ENCODE measurements around the gene CHRNB4.
"Not testable (repeated sequence)": the region's sequence is repeated elsewhere in the genome, so short reads cannot be mapped to it uniquely, and the experiment has no call there.

The CHRNB4 gene, protein sequence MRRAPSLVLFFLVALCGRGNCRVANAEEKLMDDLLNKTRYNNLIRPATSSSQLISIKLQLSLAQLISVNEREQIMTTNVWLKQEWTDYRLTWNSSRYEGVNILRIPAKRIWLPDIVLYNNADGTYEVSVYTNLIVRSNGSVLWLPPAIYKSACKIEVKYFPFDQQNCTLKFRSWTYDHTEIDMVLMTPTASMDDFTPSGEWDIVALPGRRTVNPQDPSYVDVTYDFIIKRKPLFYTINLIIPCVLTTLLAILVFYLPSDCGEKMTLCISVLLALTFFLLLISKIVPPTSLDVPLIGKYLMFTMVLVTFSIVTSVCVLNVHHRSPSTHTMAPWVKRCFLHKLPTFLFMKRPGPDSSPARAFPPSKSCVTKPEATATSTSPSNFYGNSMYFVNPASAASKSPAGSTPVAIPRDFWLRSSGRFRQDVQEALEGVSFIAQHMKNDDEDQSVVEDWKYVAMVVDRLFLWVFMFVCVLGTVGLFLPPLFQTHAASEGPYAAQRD

DNA sequence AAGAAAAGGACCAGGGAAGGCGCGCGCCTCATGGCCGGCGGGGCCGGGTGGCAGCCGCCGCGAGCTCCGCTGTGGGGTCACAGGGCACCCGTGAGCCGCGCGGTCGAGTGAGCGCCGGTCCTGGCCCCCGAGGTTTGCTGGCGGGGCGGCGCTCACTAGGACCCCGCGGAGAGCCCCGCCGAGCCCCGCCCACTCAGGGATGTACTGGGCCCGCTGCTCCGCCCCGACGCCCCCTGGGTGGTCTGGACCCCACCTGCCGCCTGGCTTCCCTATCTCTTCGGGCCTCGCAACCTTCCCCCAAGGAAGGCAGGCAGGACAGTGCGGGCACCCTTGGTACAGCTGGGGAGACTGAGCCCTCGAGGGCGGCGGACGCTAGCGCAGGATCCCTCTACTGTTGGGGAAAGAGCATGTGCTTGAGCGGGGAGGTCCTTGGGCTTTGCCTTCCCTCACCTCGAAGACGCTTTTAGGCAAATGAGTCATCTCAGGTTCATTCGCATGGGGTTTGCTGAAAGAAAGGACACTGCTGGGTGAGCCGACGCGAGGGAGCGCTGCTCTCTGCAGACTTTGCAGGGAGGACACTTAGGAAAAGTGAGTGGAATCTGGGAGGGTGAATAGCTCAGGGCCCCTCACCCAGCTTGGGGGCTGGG lies at the start of gene CHRNB4:
CHRNB4 (minus strand) TSS at position 109 of the 647 bp plus-strand sequence; CDS start at position 32, 77 bp downstream.
- no peak for DNase-seq (ENCODE audit: low read depth)

DNA sequence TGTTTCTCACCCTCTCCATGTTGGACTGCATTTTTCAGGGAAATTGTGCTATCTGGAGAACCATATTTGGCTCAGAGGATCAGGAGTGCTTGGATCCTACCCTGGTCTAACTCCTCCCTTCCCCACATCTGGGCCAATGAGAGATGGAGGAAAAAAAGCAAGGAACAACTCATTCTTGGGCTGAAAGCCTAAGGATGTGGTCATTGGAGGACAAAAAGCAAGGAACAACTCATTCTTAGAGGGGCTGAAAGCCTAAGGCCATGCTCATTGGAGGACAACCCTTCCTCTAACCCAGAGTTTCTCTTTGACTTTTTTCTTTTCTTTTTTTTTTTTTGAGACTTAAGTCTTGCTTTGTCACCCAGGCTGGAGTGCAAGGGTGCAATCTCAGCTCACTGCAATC lies 48.6 kb upstream of the CHRNB4 start:
- DNase-seq (ENCODE audit: low read depth), result no peak

DNA sequence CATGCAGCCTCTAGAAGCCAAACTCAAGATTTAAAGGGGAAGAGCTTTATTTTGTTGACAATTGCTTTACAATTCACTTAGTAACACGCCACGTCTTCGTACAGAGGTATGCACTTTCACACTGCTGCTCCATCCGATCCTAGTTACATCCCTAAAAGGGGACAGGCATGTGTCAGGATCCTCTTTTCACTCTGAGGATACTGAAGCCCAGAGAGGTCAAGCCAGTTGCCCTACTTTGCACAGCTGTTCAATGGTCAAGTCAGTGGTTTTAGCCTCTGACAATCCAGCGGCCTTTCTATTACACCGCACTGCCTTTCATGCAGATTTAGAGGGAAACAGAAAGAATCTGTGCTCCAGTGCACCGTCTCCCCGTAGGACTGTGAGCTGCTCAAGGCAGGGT lies 44.9 kb upstream of the CHRNB4 start:
- DNase-seq (ENCODE audit: low read depth), result no peak

DNA sequence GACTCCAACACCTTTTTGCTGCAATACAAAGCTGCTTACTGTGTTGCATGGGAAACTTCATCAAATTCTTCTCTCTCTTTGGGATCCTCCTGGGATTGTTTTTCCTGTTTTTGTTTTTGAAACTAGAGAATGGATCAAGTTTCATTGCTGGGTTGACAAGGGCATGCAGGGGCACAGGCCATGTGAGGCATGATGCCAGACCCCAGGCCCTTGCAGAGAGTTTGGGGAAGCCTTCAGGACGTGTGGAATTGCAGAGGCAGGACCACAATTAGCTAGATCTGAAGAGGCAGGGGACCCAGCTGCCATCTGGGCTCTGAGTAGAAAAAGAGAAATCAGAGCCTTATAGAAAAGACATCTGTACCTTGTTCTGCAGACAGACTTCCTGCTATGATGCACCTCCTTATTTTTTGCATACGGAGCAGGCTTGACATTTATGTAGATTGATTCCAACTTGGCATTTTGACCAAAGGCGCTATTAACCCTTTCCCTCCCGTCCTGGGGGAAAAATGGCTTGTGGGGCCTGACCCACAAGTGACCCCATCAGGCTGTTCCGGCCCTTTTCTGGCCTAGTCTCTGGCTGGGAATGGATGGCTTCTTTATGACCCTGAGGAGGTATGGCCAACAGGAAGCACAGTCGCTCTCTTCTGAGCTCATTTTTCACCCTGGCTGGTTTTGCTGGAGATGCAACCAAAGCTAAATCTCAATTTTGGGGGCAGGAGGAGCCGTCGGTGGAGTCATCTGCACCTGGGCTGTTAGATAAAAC lies 44.3 kb upstream of the CHRNB4 start:
- no peak for DNase-seq (ENCODE audit: low read depth)

DNA sequence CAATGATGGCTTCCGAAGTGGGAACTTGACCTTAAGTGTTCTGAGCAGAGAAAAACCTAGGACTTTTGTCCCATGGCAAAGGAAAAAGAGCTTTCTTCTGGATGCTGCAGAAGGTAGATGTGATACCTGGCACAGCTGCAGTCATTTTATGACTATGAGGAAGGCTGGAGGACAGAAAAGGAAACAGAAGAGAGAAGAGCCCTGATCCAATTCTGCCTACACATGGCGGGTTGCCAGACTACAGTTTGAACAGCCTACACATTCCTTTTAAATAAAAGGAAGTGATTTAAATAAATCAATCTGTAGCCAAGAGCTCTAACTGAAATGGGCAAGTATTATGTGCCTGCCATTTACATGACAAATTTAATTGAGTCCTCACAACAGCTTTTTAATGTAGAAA lies 43.6 kb upstream of the CHRNB4 start:
- no peak for DNase-seq (ENCODE audit: low read depth)

DNA sequence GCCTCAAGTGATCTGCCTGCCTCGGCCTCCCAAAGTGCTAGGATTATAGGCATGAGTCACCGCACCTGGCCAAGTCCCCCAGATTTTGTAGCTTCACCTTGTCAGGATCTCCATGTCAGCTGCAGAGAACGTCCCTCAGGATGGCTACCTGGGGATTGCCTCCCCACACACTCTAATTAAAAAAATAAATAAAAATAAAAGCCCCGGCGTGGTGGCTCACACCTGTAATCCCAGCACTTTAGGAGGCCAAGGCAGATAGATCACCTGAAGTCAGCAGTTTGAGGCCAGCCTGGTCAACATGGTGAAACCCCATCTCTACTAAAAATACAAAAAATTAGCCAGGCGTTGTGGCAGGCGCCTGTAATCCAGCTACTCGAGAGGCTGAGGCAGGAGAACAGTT lies 42.6 kb upstream of the CHRNB4 start:
- DNase-seq (ENCODE audit: low read depth), result not testable (repeated sequence)

DNA sequence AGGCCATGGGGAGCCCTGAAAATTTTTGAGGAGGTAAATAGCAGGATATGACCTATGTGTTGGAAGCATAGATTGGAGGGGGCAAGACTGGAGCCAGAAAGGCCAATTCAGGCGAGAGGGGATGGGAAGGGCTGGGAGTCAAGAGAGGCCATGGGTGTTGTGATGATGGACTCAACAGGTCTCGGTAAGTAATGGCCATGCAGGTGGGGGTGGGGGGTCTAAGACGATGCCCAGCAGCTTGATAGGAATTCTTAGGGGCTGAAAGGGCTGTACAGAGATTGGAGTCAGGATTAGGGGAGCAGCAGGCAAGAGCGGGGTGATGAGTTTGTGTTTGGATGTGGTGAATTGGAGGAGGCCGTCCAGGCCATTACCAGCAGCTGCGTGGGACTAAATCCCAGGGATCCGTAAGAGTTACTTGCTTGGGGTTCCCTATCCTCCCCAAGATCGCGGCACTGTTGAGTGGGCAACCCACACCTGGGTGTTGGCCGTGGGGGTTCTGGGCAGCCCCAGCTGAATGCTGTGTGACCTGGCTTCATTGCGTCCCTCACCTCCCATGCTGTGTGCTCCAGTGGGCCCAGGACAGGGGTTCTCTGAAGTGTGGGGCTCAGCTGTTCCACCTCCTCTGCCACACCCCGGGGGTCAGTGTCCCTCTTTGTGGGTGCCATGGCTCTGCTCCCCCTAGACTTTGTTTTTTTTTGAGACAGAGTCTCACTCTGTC lies 41.8 kb upstream of the CHRNB4 start:
- no peak for DNase-seq (ENCODE audit: low read depth)

DNA sequence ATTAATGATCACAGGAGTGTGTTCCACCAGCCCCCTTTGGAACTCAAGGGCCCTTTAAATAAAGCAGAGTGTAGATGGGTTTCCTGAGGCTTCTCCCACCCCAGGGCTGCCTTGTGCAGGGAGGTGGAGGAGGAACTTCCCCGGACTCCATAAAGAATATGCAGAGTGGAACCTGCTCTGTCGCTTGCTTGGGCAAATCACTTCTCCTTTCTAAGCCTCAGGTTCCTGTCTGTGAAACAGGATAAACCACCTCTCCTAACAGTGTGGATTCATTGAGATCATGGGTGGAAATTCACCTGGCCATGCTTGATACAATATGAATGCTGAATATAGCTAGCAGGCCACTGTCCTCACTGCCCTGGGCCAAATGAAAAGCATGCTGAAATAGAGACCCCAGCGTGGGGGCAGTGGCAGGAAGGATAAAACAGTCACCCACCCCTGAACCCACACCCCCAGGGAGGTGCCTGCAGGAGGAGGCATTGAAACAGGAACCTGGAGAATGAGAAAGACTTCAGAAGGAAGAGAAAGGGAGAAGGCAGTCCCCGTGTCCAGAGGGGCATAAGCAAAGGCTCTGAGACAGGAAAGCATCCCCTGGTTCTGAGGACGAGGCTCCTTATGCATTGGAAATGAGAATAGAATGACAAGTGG lies 41.1 kb upstream of the CHRNB4 start:
- DNase-seq (ENCODE audit: low read depth), result no peak

DNA sequence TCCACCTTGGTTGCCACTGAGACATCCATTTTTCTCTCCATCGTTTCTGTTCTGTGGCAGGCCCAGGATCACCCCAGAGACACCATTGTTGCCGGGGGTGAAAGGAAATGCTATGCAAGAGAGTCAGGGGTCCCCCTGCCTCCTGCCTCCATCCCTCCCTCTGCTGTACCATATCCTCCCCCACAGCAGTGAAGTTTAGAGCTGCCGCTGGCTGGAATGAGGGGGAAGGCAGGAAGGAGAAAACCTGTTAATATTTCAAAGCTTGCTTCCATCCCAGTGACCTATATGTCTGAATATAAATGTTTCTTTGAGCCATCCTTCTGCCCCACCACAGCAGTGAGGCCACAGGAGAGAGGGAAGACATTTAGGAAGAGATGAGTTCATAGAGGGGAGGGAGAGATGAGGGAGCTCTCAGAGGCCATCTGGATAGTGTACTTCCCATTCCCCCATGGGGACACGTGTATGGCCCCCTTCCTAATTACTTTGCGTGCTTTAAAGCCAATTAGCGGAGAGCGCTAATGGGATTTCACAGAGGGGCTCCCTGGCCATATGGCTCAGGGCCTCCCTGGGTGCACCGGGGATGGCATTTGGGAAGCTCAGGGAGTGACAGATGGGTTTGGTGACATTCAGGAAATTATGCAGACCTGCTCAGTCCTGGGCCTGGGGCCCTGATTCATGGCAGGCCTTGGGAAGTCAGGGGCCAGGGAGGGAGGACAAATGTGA lies 40.4 kb upstream of the CHRNB4 start:
- DNase-seq (ENCODE audit: low read depth), result no peak

DNA sequence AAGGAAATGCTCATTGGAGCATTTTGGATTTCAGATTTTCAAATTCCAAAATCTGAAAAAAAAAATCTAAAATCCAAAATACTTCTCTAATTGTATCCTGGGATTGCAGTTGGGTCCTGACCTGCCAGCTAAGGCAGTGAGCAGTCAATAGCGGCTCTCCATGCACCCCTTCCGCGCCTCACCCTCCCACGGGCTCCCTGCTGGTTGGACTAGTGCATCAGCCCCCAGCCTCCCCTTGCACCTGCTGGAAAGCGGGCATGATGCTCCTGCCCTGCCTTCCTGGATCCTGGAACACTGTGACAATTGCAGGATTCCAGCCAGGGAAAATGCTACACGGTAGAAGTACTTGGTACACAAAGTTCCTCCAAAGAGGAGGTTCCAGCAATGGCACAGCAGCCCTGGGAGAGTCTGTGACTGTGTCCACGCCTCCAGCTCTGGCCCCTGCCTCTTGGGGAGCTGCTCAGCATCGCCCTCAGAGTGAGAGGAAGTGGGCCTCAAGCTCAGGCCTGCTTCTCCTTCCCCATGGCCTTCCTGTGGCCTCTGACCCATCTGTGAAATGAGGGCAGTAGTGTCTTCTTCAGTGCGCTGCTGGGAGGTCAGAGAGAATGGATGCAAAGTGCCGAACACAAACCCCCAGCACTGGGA lies 39.5 kb upstream of the CHRNB4 start:
- peak; percentile 24 for DNase-seq (ENCODE audit: low read depth)

DNA sequence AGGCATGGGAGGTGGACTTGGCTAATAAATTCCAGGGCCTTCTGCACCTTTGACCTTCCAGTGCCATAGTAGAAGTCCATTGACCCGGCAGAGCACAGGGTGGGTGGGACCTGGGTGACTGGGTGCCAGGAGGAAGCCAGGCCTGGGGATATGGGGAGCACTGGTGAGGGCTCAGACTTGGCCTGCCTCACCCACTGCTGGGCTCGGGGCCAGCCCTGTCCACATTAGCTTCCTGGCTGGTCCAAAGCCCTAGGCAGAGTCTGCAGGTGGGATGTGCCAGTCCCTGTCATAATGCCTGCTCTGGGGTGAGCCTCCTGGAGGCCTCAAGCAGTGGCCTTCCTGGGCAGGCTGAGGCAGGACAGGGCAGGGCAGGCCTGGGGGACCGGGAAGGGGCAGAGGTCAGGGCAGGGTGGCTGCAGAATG lies 38.1 kb upstream of the CHRNB4 start:
- no peak for DNase-seq (ENCODE audit: low read depth)

DNA sequence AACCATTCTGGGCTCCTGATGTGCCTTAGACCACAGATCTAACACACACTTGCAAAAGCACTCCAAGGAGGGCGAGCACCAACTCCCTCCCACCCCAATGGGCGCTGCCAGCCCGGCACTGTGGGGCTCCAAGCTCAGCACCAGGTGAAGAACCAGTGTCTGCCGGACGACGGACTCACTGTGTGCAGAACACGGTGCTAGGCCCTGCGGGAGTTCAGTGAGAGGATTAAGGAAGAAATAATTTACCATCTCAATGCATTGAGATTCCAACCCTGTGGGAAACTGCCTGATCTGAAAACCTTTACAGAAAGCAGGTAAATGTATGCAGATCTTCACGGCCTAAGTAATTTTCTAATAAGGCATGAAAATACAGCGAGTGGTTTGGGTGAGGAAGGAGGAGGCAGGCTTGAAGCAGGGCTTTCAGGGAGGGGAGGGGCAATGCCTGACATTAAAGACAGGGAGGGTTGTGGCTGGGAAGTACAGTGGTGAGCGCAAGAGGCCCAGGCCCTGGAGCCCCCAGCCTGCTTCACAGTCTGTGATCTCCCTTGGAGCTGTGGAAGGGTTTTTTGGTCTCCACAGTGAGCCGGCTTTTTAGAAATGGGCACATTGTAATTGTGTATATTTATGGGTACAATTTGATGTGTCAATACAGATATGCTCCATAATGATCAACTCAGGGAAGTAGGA lies 35.6 kb upstream of the CHRNB4 start:
- no peak for DNase-seq (ENCODE audit: low read depth)

DNA sequence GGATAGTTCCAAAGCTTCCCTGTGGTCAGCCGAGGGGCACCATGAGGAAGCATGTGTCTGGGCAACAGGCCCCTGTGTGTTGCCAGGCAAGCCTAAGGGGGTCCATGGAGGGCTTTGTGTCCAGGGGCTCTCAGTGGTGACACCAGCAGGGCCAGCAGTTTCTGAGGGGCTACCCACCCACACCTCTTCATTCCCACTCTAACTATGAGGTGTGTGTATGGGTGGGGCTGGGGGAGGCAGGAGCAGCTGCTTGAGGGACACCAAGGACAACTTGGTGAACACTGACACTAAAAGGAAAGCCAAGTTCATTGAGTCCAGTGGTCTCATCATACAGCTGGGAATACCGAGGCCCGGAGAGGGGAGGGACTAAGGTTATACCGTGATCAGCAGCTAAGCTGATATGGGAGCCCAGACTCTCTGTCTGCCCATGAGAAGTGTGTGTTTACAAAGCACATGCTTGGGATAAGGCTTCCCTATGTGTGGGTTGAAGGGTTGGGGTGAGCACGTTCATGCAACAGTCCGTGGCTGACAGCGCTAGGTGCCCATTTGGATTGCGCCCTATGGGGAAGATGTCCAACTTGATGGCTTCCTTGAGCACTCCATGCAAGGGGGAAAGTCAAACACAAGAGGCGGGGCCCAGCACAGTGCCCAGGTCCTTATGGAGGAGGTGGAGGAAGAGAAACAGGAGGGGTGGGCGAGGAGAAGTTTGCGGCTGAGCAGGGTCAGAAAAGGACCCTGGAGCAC lies 34.8 kb upstream of the CHRNB4 start:
- DNase-seq (ENCODE audit: low read depth), result no peak

DNA sequence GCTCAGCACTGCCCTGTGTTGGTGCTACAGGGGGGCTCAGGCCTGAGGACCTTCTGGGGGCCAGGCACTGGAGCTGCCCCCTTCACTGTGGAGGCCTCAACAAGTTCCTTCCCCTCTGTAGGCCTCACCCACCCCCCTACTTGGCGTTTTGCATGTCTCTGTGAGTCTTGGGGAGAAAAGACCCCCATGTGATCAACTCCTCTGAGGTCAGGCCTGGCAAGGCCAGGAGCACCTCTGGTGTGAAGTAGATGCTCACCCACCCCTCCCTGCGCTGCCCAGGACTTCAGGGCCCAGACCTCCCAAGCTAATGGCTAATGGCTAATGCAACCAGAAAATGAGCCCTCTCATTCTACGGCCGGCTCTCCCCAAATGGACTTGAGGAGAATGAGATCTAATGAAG lies 34.2 kb upstream of the CHRNB4 start:
- DNase-seq (ENCODE audit: low read depth), result no peak

DNA sequence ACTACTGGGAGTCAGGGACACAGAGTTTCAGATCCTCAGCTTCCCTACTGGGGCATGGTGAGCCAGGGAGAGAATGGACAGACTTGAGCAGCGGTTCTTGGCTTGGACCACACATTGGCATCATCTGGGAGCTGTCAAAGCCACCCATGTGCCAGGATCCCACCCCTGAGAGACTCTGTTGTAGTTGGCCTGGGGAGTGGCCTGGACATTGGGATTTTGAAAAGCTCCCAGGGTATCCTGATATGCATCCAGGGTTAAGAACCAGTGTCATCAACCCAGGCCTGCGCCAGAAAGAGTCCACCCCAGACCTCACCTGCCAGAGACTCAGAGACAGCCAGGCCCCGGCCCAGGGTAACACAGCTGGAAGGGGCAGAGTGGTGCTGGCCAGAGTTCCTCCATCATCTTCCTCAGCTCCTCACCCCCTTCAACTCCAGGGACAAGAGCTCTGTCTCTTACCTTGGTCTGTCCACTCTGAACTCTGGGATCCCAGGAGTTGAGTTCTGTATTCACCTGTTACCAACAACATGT lies 33.0 kb upstream of the CHRNB4 start:
- no peak for DNase-seq (ENCODE audit: low read depth)

DNA sequence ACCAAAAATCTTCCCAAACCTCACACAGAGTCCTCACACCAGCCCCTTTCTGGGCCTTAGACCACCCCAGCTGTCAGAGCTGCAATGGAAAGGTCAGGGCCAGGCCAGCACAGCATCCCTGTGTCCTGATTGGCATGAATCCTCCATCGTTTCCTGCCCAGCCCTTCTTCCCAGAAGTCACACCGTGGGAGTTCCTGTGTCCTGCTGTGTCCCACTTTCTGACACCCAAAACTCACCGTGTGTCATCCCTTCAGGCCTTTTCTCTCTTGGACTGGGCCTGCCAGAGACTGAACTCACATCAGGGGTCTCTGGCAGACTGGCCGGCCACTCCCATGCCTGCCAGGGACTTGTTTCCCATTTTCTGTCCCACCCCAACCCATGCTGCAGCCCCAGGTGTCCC lies 32.5 kb upstream of the CHRNB4 start:
- DNase-seq (ENCODE audit: low read depth), result no peak

DNA sequence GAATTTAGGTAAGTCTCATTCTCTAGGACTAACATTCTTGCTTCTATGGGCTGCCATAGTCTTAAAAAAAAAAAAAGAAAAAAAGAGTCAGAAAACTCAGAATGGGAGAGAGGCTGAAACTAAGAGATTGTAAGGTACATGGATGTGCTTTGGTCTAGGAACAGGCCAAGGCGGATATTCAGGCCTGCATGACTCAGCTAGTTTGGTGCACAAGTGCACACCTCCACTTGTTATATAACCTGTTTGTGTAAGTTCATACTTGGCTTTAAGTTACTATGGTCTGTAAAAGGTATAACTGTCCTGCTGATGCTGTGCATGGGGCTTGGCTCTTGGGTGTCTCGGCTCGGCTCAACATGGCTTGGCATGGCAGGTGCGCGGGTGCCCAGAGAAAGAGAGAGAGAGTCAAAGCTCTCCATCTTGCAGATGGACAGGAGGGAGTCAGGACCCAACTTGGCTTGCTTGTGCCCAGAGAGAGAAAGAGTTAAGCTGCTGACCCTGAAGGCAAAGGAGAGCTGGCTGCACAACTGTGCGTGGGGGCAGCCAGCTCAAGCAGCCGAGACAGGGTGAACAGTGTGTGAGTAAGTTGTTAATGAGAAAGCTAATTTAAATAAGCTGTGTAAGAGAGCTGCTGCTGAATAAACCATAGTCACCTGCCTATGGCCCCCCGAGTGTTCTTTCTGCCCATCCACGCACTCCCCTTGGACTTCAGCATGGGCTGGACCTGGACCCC lies 31.4 kb upstream of the CHRNB4 start:
- no peak for DNase-seq (ENCODE audit: low read depth)

DNA sequence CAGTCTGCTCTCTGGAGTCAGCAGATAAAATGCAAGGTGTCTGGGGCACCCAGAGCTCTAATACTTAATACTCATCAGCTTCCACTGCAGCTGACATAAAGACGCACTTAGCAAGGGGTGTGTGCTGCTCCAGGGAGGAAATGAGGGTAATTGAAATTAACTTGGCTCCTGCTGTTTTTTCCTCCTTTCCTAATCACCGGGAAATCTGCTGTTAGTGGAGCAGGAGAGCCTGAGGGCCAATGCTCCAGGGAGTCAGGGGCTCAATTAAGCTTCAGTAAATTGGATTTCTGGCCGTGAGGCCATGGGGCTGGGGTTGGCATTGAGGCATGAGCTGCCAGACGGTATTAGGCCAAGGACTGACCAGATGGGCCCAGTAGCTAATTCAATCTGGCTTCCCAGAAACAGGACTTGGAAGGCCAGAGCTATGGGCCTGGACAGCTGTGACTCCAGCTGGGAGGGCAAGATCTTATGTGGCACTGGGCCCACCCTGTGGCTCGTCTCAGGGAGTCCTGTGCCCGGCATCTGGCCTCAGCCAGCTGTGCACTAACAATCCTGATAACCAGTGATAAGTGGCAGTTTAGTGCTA lies 30.7 kb upstream of the CHRNB4 start:
- no peak for DNase-seq (ENCODE audit: low read depth)
